ENCODE data around the gene ABCB9.
"Not testable (repeated sequence)": the region's sequence is repeated elsewhere in the genome, so short reads cannot be mapped to it uniquely, and the experiment has no call there.

The ABCB9 gene

DNA sequence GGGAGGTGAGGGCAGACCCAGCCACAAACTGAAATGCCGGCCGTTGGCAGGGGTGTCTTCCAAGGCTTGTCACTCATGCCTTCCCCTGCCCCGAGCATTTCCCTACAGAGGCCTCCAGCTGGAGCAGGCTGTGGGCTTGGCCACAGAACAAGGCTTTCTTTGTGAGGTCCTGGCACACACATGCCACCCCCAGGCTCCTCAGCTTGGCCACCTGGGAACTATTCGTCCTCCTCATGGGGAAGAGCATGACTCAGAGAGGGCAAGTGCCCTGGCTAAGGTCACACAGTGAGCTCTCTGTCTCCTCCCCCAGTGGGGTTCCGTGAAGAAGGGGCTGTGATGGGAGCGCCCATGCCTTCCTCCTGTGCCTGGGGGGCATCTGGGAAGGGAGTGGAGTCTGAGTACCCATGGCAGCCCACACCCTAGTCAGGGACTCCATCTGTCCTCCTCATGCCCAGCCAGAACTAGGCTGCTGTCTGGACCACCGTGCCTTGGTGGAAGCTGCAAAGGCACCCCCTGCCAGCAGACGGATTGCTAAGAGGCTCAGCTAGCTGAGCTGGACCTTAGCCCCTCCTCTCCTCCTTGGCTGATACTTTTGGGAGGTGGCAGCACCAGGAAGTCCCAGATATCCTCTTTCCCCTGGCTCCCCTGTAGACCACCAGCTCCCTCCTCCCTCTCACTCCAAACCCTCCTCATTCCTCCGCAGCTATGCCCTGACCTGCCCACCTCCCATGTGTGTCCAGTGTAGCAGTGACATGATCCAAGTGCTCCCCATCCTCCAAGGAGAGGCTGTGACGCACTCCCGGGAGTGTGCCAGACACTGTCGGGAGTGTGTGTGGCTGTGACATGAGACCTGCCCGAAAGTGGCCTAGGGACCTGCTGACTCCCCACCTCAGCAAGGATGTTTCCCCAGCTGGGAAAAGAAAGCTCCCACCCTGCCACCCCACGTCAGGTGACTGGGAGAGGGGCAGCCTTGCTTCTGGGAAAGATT is 21.4 kb downstream of the ABCB9 start:
- no peak for DNase-seq (ENCODE audit: extremely low read depth in 1 of 2, low read depth in 1 of 2)

- no peak for DNase-seq (ENCODE audit: extremely low read depth in 1 of 2, low read depth in 1 of 2)
Measured at GRCh38 chr12:122943196-122943595, 23.1 kb downstream of the ABCB9 start.

DNA sequence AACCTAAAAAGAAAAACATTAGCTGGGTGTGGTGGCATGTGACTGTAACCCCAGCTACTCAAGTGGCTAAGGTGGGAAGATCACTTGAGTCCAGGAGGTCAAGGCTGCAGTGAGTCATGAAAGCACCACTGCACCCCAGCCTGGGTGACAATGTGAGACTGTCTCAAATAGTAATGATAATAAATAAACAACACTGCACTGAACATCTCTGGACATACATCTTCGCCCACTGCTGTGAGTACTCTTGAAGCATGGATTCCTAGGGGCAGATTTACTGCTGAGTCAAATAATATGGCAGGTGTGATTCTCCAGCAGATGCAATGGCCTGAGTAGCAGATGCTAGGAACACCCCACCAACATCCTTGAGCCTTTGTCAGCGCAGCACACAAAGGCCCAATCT is 23.6 kb downstream of the ABCB9 start:
- no peak for DNase-seq (ENCODE audit: extremely low read depth in 1 of 2, low read depth in 1 of 2)

DNA sequence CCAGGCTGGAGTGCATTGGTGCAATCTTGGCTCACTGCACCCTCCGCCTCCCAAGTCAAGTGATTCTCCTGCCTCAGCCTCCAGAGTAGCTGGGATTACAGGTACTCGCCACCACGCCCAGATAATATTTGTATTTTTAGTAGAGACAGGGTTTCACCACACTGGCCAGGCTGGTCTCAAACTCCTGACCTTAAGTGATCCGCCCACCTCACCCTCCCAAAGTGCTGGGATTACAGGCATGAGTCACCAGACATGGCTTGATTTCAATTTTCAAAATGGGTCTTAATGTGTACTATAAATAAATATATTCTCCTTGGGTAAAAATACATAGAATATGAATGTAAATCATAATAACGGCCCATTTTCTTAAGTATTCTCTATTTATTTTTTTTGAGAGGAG is 24.9 kb downstream of the ABCB9 start:
- DNase-seq (ENCODE audit: extremely low read depth in 1 of 2, low read depth in 1 of 2), result not testable (repeated sequence)

DNA sequence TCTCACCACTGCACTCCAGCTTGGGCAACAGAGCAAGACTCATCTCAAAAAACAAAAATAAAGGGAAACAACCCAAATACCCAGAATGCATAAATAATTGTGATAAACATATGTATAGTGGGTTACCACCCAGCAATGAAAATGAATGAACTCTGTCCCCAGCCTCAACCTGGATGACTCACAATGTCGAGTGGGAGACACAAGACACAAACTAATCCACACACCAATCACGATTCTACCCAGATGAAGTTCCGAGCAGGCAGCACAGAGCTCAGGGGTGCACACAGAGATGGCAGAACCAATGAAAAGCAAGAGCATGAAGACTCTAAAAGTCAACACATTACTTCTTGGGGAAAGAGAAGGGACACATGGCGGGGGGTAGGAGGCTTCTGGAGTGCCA is 27.1 kb downstream of the ABCB9 start:
- DNase-seq (ENCODE audit: extremely low read depth in 1 of 2, low read depth in 1 of 2), result no peak

DNA sequence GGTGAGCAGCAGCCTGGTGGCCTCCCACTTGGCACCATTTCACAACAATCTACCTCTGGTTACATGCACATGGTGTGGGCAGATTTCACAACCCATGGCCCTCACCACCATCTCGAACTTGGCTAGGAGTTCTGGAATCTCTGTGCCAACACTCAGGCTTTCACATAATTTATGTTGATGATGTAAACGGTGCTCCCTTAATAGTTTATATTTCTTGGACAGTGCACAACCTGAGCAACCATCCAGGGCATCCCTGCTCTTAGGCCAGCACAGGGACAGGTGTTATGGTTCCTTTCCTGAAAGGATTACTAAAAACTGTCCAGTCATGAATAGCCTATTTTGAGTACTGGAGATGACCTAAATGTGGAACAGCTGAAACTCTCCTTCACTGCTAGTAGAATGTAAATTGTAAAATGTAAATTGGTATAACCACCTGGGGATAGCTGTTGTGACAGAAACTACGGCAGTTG is 28.6 kb downstream of the ABCB9 start:
- no peak for DNase-seq (ENCODE audit: extremely low read depth in 1 of 2, low read depth in 1 of 2)

DNA sequence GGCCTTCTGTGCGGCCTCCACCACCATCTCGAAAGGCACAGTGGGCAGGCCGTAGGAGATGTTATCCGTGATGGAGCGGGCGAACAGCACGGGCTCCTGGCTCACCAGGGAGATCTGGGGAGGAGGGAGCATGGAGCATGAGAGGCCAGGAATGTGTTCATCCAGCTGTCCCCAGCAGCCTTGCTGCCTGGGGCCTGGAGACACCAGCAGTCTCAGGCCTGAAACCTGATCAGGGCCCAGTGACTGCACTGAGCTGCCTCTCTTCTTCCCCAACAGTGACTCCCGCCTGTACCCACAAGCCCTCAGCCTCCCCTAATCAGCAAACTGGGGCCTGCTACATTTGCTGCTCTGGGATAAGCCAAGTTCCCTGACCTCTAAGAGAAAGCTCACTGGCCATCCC is 30.9 kb downstream of the ABCB9 start:
- no peak for DNase-seq (ENCODE audit: extremely low read depth in 1 of 2, low read depth in 1 of 2)

GRCh38 chr12:122934722-122935121 is 31.5 kb downstream of the ABCB9 start:
- no peak for DNase-seq (ENCODE audit: extremely low read depth in 1 of 2, low read depth in 1 of 2)

DNA sequence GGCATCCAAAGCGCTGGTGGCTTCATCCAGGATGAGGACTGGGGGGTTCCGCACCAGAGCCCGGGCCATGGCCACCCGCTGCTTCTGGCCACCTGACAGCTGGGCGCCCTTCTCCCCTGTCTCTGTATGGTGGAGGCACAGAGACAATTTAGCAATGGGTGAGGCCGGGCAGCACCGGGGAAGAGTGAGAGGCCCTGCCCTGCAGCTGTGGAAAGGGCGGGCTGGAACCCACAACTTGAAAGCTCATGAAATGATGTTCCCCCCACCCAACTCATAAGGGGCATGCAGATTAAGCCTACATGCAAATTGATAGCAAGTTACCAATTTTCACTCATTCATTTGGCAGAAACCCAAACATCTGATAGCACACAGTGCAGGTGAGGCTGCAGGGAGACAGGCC is 34.1 kb downstream of the ABCB9 start:
- DNase-seq (ENCODE audit: extremely low read depth in 1 of 2, low read depth in 1 of 2), result no peak

GRCh38 chr12:122929812-122930211 is 36.5 kb downstream of the ABCB9 start:
- no peak for DNase-seq (ENCODE audit: extremely low read depth in 1 of 2, low read depth in 1 of 2)

DNA sequence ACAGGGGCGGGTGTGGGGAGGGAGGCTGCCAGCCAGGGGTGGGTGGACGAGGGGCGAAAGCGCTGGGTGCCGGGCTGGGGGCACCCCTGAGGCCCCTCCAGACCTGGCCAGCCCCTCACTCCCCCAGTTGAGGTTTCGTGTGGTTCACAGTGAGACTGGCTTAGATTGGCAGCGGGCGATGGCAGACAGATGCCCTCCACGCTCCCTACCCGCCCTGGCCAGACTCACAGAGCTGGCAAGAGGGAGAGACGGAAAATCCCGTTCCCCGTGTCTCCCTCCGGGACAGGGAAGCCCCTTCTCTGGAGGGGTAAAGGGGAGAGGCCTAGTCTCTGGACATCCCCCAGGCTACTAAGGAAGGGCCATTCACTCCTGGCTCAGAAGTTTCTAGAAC is 37.1 kb downstream of the ABCB9 start:
- no peak for DNase-seq (ENCODE audit: extremely low read depth in 1 of 2, low read depth in 1 of 2)

GRCh38 chr12:122928404-122929147 is 37.7 kb downstream of the ABCB9 start:
- no peak for DNase-seq (ENCODE audit: extremely low read depth in 1 of 2, low read depth in 1 of 2)

DNA sequence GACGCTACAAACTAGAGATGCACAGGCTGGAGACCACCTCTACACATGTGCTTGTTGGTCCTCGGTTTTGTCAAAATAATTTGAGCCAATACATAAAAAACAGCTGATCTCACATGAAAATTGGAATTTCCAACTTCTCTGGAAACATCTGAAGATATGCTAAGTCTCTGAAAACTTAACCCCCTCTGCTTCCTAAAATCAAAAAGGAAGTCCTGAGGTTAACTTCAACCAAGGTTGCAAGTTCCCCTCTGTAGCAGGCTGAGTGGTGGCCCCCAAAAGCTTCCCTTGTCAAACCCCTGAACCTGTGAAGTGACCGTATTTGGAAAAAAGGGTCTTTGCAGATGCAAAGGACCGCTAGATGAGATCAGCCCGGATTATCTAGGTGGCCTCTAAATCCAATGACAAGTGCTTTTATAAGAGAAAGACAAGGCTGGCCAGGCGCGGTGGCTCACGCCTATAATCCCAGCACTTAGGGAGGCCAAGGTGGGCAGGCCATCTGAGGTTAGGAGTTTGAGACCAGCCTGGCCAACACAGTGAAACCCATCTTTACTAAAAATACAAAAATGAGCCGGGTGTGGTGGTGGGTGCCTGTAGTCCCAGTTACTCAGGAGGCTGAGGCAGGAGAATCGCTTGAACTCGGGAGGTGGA is 38.4 kb downstream of the ABCB9 start:
- no peak for DNase-seq (ENCODE audit: extremely low read depth in 1 of 2, low read depth in 1 of 2)

GRCh38 chr12:122921917-122922316 is 44.3 kb downstream of the ABCB9 start:
- DNase-seq (ENCODE audit: extremely low read depth in 1 of 2, low read depth in 1 of 2), result no peak

DNA sequence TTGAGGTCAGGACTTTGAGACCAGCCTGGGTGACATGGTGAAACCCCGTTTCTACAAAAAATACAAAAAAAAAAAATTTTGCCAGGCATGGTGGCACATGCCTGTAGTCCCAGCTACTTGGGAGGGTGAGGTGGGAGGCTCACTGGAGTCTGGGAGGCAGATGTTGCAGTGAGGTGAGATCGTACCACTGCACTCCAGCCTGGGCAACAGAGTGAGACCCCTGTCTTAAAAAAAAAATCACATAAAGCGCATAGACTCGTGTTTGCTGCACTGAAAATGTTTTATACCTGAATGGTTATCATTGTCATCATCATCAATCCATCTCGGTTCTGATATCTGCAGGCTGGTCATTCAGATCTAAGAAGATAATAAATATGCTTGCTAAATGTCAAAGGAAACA is 45.6 kb downstream of the ABCB9 start:
- DNase-seq (ENCODE audit: extremely low read depth in 1 of 2, low read depth in 1 of 2), result no peak

DNA sequence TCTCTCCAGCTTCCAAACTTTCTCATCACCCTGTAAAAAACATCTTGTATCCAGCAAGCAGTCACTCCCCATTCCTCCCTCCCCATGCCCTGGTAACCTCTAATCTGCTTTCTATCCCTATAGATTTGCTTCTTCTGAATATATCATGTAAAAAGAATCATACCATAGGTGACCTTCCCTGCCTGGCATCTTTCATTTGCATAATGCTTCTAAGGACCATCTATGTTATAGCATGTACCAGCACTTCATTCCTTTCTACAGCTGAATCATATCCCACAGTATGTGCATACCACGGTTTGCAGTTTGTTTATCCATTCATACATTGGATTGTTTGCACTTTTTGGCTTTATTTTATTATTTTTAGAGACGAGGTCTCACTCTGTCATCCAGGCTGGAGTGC is 47.4 kb downstream of the ABCB9 start:
- DNase-seq (ENCODE audit: extremely low read depth in 1 of 2, low read depth in 1 of 2), result no peak

GRCh38 chr12:122917507-122918121 is 48.6 kb downstream of the ABCB9 start:
- DNase-seq (ENCODE audit: extremely low read depth in 1 of 2, low read depth in 1 of 2), result no peak

GRCh38 chr12:122909442-122910288 is 56.6 kb downstream of the ABCB9 start:
- no peak for DNase-seq (ENCODE audit: extremely low read depth in 1 of 2, low read depth in 1 of 2)

- no peak for DNase-seq (ENCODE audit: extremely low read depth in 1 of 2, low read depth in 1 of 2)
Measured at GRCh38 chr12:122908915-122909314, 57.3 kb downstream of the ABCB9 start.

DNA sequence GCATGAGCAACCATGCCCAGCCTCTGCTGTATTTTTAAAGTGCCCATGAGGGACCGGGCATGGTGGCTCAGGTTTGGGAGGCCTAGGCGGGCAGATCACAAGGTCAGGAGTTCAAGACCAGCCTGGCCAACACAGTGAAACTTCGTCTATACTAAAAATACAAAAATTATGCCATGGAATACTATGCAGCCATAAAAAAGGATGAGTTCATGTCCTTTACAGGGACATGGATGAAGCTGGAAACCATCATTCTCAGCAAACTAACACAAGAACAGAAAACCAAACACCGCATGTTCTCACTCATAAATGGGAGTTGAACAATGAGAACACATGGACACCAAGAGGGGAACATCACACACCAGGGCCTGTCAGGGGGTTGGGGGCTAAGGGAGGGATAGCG is 61.0 kb downstream of the ABCB9 start:
- not testable (repeated sequence) for DNase-seq (ENCODE audit: extremely low read depth in 1 of 2, low read depth in 1 of 2)

Data from stimulated activated CD8-positive, alpha-beta memory T cell treated with anti-CD3 and anti-CD28 coated beads, Interleukin-7, amount 100 ng/mL, for 48 hours (primary cell).